Left colon (tissue), 2 donors: Measurements from ENCODE around the gene OSM. TPM values are rescaled to one million over a fixed set of nuclear protein-coding genes. Genes with fewer than 3 reads are reported as not detected.

Experiments
- ATAC-seq: fragments of 200-7000 bp; cut with Tn5 transposase; one replicate; pipeline ENCODE4 v1.9.1; 2020; ENCODE audit warnings: mild to moderate bottlenecking, moderate library complexity
- DNase-seq, 2 donors: peaks; one replicate each; pipeline ENCODE4 v3.0.0-alpha.2; 2020
- intact Hi-C, 2 donors: fragments of 100-400 bp; cut with DNase I in 1 of 2; cut with micrococcal nuclease in 1 of 2; formaldehyde crosslinking; loops; one replicate each; pipeline versions ENCODE4 v1.11.2 to v1.14.0; 2022; cut with DNase I, micrococcal nuclease
- total RNA-seq, 2 donors: library from RNA; stranded (reverse); fragmentation: NEBNext Ultra II Directional; extraction: Animal tissue kit (Norgen Biotek cat#: 25700); gene quantifications; one replicate each; pipeline ENCODE4 v1.2.1, GENCODE V29; 2021
- donor health status: DM: no; HTN: no; CAD: no.
- donor health status: DM: yes; HTN: yes; CAD: no.

The OSM gene
- total RNA-seq, 2 donors from 2014 or later, result 0.20 TPM; not detected in 1

DNA sequence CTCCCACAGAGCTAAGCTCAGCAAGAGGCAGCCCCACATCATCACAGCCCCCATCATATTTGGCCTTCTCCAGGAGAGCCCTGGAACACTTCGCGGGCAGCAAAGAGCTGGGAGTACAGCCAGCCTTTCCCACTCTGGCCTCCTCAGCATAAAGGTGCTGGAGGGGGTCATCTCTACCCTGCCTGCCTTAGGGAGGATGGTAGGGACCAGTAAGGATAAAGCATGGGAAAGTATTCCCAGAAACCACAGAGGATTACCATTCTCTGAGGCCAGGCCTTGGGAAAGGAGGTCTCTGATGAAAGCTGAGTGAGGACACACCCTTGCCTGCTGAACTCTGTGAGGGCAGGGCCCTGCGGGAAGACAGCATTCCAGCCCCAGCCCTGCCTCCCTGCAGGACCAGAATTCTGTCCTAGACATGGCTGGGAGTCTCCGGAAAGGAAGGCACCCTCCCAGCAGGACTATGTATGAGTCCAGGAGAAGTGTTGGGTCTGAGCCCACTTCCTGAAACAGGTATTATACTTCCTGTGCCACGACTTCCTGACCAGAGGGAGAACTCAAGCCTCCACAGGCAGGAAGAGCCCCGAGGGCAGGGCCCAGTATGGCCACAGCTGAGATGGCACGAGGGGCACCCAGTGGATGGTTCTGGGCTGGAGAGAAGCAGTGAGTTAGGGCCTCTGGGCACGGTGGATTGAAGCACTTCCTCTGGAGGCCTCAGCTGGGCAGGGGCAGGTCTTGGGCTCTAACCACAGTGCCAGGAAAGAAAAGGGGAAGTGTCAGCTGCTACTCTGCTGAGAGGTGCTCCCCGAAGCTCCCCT, 35.6 kb upstream of the OSM start:
- ATAC-seq (peak; percentile 61), DNase-seq (peak; percentile 55 to 68)
- intact Hi-C loops, result no loop called here

DNA sequence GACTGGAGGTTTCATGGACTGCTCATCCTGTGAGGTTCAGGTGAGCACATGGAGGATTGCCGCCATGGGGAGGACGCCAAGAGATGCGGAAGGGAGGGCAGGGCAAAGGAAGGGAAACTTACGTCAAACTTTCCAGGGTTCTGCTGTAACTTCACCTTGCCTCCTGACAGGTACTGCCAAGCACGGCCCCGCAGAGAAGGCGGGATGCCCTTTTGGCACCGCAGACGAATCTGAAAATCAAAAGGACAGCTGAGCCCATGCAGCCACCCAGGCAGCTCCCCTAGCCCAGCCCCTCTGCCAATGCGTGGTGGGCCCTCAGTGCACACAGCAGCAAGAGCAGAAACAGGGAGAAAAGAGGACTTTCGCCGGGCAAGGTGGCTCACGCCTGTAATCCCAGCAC, 32.7 kb upstream of the OSM start:
- DNase-seq (no peak), ATAC-seq (no peak)
- intact Hi-C loops, result no loop called here

DNA sequence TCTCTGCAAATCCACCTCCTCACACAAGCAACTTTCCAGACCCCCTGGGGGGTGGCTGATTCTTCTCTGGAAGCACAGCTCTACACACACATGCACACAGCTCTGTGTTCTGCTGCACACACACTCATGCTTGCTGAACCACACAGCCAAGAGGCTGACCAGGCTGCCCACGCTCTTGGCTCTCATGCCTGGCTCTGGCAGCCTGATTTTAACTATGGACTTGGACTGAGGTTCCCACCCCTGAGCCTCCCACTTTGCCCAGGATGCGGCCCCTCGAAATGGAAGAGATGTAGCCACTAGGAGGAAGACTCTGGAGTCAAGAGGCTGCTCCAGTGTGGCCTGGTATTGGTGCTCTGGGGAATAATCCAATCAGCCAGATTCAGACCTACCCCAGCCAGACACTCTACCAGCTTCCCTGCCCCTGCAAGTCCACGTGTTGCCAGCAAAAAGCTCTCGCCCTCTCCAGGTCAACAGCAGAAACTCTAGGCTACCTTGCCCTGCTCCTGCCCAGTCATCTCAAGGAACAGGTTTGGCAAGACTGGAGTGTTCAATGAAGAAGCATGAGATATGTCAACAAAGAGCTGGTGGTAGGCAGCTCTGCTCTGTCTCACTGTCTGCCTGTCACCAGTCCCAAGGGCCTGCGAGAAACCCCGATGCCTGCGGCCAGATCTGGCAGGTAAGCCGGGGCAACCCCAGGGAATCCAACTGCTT, 31.5 kb upstream of the OSM start:
- intact Hi-C loops, result no loop called here
- ATAC-seq (peak; percentile 79), DNase-seq (peak in 1 of 2 donors; percentile 60)

DNA sequence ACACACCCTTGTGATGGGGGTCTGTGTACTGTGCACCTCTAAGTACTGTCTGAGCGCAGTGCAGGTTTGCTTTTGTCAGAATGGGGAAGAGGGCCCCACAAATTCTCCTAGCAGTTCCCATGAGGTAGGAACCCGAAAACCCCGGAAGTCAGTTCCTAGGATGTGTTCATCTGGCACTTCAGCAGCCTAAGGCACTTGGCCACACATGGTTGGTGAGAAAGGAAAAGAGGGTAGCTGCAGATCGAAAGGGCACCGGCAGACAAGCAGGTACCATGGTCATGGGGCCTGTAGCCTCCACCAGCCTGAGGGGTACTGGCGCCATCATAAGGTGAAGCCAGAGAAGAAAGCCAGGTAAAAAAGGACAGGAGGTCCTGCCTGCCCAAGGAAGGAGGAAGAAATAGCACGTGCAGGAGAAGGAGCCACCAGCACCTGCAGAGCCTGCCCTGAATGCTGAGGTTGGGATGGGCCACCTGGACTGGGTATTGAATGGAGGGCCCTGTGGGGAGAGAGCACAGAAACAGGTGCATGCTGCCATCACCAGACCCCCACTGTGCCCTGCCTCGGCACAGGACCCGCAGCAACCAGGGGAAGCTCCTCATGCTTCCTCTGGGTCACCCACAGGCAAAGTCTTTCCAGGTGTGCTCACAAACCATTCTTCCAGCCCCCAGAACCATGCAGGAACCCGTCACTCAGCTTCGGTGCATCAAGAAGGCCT, 30.8 kb upstream of the OSM start:
- intact Hi-C loops, result no loop called here
- ATAC-seq, result no peak

DNA sequence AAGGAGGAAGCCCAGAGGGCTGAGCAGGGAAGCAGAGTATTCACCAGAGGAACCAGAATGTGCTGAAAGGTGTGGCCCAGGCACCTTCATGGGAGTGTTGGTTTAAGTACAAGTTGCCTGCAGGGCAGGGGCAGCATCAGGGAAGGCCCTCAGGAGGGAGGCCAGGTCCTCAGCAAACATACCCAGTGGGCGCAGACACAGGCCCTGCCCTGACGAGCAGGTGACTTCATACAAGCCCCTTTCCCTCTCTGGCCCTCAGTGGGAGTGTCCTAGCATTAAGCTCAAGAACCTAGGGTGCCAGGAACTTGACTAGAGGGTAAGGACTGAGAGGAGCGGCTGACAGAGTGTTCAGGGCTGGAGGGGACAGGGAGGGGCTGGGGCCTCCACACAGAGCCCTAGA, 30.2 kb upstream of the OSM start:
- ATAC-seq (no peak), DNase-seq (no peak)
- intact Hi-C loops, result no loop called here

More for the DNA sequence above, 30.8 kb upstream of the OSM start:
- DNase-seq, result no peak

DNA sequence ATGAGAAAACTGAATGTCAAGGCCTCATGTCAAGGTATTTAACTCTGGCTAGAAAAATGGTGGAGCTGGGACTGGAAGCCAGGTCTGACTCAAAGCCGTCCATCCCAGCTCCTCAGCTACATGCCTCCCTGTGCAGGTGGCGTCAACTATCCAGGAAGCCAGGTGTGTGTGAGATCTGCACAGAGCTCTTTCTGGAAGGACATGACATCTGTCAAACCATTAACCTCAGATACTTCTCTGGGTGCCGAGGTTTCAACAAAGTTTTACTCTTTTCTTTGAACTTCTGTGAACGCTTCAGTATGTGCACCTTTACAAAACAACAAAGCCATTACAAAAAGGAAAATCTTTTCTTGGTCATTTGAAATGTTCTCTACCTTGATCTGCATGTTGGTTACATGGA, 29.7 kb upstream of the OSM start:
- intact Hi-C loops, result no loop called here
- no peak for DNase-seq
- no peak for ATAC-seq

DNA sequence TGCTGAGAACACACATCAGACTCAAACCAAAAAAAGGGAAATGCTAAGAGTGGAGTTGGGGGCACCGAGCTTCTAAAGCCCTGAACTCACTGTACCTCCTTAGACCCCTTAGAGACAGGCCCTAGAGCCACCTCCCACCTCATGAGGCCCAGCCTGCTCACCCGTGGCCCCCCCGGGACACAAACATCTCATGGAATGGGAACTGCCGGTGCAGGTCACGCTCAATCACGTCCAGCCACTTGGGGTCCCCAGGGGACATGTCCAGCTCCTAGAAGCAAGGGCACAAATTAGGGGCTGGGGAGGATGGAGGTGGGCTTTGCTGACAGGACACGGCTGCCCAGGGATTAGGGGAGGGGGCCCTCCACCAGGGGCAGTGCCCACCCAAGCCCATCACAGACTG, 28.9 kb upstream of the OSM start:
- no peak for ATAC-seq
- DNase-seq, result no peak
- intact Hi-C loops, result no loop called here

DNA sequence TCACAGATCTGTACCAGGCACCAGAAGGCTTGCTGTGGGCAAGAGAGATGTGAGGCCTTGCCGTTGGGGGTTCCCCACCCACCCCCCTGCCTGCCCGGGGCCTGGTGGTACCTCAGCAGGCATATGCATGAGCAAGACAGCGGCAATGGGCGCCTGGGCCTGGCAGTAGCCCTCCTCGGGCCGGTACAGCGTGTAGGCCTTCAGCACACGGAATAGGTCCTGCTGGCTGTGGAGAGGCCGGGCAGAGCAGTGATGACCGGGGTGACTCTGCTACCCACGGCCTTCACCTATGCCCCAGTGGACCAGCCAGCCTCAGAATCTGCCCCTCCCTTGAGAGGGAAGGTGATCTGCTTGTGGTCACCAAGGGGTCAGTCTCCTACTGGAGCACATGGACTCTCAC, 28.2 kb upstream of the OSM start:
- no peak for ATAC-seq
- DNase-seq, result no peak
- intact Hi-C loops, result no loop called here

DNA sequence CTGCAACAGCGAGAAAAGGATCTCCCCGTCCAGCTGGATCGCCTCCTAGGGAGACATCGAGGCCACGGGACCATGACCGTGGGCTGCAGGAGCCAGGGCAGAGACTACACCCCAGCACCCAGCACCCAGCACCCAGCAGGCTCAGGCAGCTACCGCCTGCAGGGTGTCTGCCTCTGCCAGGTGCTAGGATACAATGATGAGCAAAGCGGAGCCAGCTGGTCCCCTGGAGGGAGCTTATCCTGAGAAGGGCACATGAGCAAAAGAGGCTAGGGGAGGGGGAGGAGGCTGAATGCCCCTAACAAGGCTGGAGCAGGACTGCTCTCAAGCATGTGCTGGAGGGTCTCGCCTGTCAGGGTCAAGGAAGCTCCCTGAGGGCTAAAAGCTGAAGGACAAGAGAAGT, 27.4 kb upstream of the OSM start:
- no peak for DNase-seq
- intact Hi-C loops, result no loop called here
- no peak for ATAC-seq

DNA sequence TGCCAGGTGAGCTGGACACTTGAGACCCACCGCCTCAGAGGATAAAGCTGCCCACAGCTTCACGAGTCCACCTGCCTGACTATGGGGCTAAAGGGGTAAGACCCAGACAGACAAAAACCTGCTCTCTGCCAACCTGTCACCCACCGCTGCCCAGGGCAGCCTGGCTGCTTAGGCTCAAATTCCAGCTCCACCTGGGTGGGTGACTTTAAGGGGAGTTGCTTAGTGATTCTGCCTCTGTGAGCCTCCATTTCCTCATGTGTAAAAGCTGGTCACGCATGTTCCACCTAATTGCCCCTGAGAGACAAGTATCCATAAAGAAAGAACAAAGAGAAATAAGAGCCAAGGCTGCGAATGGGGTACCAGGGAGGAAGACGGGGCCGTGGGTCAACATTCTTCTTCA, 26.4 kb upstream of the OSM start:
- ATAC-seq (no peak), DNase-seq (no peak)
- intact Hi-C loops, result no loop called here

DNA sequence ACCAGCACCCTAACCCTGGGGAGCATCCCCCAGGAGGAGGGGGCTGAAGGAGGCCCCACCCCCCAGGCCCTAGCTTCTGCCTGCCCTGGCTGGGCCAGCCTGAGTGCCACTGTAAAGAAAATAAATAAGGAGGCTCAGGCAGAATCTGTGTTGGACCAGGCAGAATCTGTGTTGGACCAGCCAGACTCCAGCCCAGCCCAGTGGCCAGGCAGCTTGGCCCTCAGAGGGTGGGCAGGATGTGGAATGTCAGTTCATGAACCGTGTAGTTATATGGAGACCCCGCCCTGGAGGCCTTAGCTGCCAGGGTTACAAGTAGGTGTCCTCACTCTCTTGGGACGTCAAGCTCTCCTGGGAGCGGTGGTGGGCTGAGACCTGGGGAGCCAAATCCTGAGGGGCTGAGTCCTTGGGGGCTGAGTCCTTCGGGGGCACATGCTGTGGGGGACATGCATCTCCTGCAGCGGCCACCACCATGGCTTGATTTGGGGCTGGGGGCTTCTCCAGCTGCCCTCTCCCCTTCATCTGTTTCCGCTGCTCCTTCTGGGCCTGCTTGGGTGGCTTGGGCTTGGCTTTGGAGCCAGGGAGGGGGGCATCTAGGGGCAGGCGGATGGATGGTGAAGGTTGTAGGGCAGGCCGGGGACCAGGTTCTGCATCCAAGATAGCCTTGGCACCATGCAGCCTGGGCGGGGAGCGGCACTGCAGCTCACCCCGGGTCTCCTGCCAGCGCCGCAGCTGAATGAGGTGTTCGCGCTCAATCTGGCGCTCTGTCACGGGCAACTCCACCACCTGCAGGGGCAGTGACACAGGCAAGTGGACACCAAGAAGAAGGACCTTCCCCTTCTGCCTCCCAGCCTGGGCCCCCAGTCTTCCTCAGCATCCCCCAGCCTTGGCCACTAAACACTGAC, 25.7 kb upstream of the OSM start:
- intact Hi-C loops, result no loop called here
- ATAC-seq (no peak), DNase-seq (no peak)

DNA sequence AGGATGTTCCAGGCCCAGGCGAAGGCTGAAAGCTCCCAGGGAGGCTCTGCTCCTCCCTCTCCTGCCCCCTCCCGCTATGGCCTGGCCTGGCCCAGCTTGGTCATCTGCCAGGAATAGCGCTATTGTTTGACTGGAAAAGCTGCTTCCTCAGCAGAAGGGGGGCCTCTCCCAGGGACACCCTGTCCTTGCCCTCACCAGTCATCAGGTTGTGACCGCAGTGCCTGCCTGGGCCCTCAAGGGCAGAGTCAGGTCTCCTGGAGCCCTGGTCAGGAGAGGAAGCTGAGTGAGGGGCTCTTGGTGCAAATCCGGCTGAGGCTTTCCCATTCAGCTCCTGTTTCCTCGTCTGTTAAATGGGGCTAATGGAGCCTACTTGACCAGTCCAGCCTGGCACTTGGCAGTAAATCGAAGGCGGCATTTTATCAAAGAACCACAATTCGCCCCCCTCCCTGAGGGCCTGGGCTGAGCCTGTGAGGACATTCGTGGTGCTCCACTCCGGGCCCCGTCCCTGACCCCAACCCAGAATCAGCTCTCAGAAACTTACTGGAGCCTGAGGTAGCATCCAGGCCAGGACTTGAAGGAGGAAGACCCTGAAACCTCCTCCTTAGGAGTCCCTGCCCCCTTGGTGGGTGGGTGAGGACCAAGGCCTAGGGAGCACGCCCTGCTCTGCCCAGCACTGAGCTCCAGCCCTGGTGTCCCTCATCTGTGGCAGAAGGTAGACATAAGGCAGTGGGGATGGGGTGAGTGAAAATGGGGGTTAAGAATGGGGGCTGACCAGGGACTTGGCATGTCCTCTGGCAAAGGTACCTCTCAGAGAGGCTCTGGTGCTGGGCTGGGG, 24.6 kb upstream of the OSM start:
- ATAC-seq (no peak), DNase-seq (peak; percentile 55 to 88)
- intact Hi-C loops, result no loop called here

DNA sequence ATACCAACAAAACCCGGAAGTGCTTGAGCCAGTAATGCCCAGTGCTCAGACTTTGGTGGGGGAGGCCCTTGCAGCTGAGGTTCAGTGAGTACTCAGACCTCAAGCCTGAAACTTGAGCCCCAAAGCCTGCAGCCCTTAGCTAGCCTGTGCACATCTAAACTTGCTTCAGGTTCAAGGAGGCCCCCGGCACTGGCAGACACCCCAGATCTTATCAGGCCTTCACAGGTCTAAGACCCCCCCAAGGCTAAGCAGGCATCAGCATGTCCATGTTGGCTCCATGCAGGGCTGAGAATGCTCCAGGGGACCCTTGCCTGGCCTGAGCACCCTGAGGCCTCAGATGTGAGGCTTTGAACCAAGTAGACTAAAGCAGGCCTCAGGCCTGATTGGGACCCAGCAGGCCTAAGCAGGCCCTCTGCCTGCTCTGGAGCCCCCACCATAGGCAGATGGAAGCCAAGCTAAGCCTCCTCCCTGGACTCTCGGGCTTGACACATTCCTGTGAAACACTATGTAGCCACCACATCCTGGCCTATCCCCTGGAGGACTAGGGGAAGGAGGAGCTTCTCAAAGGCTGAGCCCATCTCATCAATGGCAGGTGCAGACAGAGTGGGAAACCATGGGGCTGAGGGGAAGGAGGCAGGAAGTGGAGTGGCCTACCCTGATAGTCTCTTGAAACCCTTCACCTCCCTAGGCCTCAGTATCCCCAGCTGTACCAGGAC, 23.8 kb upstream of the OSM start:
- intact Hi-C loops, result no loop called here
- ATAC-seq (no peak), DNase-seq (no peak)

DNA sequence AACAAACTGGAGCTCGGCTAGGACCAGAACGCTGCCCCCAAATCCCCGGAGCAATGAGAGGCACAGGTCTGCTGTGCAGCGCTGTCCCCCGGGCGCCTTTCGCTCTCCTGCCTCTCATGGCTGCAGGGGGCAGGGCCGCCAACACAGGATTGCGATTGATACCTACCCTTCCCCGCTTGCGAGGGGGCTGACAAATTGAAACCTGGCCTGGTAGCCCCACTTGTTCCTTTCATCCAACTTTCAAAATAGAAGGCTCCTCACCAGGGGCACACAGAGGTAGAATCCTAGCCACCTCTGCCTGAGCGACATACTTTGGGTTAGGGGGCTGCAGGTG, 23.3 kb upstream of the OSM start:
- intact Hi-C loops, result loop anchor here in 1 of 2 donors (2.0 kb wide), 2 partner anchors 37 to 69 kb away; partner anchors contain the start of gene TBC1D10A
- ATAC-seq, result peak; percentile 0
- no peak for DNase-seq

DNA sequence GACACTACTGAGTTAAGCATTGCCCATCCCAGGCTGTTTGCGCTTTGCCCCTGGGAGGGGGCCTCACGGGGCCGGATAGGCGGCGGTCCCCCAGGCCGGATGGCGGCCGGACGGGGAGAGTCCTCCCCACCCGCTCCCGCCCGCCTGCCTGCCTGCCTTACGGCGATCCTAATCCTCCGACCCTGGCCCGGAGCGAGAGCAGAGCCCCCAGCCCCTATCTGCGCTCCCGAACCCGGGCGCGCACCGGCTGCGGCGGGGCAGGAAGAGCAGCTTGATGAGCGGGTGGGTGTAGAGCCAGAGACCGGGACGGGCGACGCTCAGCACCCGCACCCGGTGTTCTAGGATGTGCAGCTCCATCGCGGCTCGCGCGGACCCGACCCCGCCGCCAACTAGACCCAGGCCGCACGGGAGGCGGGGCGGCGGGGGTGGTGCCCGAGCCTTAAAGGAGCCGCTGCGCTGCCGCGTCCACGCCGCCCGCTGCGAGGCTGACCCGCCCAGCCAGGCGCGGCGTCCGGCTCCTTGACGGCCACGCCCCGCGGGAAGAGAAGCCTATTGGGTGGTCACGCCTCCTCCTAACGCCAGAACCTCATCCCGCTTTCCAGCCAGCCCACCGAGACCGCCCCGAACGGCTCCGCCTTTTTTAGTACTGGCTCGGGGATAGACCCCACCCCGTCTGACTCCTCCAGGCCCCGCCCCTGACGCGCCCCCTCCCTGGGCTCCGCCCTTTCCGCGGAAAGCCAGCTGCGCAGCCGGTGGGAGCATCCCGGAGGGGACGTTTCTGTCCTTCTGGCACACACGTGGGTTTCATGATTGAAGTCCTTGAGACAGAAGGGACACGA, 22.7 kb upstream of the OSM start, which contains the start of gene CASTOR1:
Gene CASTOR1, minus strand, starts transcription at position 365 of the 839 bp plus-strand sequence. Its CDS starts 8 bp downstream, at position 357.
- peak; percentile 99 for DNase-seq
- peak; percentile 83 for ATAC-seq
- intact Hi-C loops, result loop anchor here in 1 of 2 donors (2.0 kb wide), 2 partner anchors 37 to 69 kb away; partner anchors contain the start of gene TBC1D10A

DNA sequence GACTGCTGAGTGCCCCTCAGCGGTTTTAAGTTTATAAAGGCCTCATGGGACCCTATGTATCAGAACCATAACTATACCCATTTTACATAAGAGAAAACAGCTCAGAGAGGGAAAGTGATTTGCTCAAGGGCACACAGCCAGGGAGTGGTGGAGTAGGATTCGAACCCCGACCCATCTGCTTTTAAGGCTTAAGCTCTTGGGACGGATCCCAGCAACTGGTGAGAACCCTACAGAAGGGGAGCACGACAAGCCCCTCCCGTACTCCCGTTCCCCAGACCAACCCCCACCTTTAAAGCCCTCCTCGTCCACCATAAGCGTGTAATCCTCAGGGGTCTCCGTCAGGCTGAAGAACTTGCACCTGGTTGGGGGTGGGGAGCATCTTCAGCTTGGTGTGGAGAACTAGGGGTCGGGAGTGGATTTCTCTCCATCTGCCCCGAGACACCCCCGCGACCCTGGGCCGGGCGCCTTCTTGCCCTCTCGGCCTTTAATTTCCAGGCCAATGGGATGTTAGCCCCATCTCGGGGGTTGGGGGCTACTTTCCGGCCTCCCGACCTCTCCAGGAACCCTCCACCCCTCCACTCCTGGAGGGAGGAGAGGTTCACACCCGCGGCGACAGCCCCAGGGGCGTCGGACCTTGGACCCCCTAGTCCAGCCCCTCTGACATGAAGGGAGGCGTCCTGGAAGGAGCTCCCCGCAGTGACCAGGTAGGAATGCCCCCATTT, 21.9 kb upstream of the OSM start:
- ATAC-seq, result no peak
- no peak for DNase-seq
- intact Hi-C loops, result loop anchor here in 1 of 2 donors (2.0 kb wide), 2 partner anchors 38 to 70 kb away; partner anchors contain the start of gene TBC1D10A
